Limb (tissue), 2 donors: Measurements from ENCODE around the gene TCF7L2.
A peak's percentile ranks its signal among the peaks of the same experiment; 100 is the strongest.

Source experiments
- DNase-seq, 2 donors: peaks; one replicate each; pipeline ENCODE4 v3.0.0-alpha.2; 2016; ENCODE audit errors: extremely low spot score in 2 of 2

The TCF7L2 gene

GRCh38 chr10:112949875-112950507, at the start of gene TCF7L2:
Gene TCF7L2 (plus strand): TSS chr10:112950247. CDS start chr10:112950757, 510 bp downstream.
- peak; percentile 97 to 98 for DNase-seq

GRCh38 chr10:112902730-112903129, 47.3 kb upstream of the TCF7L2 start:
- no peak for DNase-seq

- no peak for DNase-seq
Observed at GRCh38 chr10:112904000-112904399, 46.0 kb upstream of the TCF7L2 start.

- DNase-seq, result no peak
Observed at GRCh38 chr10:112906945-112907344, 43.1 kb upstream of the TCF7L2 start.

DNA sequence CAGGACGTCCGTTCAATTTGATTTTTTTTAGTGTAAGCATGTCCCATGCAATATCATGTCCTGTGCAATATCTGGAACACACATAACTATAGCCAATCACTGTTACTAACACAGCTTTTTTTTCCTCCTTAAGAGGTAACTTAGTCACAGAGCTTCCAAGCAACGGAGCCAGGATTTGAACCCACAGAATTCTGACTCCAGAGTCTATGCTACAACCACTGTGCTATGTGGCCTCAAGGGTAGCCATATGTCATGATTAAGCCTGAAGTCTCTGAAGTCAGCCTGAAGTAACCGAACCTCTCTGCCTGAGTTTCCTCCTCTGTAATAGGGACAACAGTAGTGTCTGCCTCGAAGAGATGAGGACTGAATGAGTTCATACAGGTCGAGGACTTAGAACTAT, 42.2 kb upstream of the TCF7L2 start:
- DNase-seq, result no peak

DNA sequence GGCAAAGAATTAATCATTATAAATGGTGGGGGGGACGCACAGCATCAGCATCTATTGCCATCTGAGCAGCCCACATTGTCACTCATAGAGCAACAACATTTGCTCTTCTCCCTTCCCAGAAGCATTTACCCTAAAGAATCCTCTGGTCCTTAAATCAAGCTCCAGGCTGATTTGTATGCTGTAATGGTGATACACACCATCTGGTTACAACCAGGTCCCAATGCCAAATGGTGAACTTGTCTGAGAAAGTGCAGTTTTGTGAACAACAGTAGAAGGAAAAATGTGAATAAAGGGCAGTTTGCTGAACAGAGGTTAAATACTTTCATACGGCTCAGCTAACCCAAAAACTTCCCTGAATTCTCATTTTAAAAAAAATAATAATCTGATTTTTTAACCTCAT, 38.8 kb upstream of the TCF7L2 start:
- no peak for DNase-seq

GRCh38 chr10:112912410-112912928, 37.6 kb upstream of the TCF7L2 start:
- DNase-seq, result no peak

- DNase-seq, result no peak
Observed at GRCh38 chr10:112913255-112913654, 36.8 kb upstream of the TCF7L2 start.

- no peak for DNase-seq
Observed at GRCh38 chr10:112913661-112914287, 36.3 kb upstream of the TCF7L2 start.

DNA sequence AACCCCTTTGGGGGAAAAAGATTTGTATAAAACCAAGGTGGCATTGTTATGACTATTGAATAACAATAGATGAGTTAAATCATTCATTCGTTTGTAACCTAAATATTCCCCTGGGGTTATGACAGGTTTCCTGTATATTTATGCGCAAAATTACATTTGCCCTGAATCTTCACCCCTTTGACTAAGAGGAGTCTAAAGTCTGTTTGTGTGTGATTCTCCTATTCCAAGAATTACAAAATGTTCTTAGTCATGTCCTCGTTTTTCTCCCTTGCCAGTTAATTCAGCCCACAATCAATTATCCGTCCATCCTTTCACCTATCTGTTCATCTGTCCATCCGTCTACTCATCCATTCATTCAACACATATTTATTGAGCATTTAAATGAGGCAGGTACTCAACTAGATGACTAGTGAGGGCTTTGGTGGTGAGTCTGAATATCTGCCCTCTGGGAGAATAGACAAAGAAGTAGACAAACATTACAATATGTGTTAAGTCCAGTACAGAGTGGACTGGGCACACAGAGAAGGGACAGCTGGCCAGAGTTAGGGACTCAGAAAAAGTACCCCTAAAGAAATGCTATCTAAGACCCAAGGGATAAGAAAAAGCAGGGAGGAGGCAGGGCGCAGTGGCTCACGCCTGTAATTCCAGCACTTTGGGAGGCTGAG, 35.6 kb upstream of the TCF7L2 start:
- DNase-seq, result no peak

DNA sequence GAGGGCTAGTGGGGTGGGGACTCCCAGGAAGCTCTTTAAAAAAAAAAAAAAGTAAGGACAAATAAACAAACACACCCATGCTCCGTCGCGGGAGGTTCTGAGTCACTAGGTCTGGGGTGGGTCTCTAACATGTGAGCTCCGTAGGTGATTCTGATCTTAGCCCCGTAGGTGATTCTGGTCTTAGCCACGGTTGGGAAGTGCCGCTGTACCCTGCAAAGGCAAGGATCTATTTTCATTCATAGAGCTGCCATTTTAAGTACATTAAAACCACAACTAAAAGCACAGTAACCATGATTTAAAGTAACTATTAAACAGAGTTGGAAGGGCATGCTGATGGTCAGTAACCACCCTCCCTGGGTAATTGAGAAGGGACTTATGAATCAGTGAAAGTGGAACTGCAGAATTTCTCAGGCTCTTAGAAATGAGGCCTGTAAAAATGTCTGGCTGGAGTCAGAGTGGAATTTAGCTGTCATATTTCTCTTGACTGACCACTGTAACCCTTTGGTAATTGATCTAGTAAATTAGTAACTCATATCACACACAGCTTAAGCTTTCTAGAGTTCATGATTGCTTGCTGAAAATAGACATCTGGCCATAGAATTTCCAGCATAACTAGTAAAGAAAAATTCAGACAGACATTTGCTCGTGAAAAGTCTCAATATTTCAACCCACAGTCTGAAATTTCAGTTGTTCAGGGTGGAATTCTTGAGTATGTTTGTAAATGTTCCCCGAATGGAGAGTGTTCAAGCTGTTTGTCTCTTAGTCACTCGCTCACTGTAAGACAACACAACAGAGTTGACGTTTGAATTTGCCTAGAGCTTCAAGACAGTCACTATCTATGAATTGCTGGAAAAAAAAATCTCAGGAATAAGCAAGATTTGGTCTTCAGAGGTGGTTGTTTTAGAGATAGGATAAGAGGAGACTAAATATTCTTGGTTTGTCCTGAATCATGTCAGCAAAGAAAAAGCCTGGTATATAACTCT, 34.2 kb upstream of the TCF7L2 start:
- DNase-seq, result no peak

DNA sequence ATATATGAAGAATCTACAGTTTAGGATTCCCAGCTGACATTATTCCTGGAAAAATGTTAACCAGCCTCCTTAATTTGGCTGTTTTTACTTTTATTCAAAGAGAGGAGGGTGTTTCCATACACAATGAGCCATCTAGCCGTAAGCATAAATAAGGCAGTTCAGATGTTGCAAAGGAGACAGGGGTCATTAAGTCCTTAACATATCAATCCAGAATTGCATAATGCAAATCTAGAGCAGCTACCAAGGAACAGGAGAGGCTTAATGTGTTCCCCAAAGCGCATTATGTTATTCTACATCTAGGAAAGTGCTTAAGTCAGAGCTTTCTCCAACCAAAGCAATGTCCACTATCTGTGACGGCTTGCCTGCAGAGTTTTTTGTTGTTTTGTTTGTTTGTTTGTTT, 32.4 kb upstream of the TCF7L2 start:
- no peak for DNase-seq

DNA sequence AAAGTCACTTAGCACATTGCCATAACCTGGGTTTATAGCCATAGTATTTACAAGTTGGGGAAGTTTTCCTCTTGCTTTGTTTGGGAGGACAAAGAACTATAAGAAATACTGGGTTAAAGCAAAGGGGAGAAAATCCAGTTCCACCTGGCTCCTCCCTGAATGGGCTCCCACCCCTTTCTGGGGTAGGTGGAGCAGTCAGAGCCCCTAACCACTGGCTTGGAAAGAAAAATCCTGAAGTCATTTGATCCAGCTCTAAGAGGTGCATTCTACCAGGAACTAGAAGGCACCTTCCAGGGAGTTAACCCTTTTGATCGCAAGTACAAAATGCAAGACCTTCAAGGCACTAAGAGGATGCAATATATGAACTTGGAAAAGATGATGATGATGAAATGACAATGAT, 31.3 kb upstream of the TCF7L2 start:
- DNase-seq, result no peak

DNA sequence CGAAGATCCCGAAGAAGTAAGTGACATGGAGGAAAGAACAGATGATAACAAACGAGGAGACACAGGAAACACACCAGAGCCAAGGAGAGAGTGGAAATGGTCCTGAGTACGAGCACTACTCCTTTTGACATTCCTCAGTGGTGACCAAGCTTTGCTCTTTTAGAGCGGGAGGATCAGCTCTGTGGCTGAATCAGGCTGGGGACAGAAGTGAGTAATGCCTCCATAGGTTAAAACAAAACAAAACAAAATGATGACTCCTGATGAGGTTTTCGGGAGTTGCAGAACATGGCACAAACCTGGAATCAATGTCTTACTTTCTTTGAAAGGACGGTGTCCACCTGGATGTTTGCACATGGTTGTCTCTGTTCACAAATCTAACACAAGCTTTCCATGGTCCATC, 30.3 kb upstream of the TCF7L2 start:
- no peak for DNase-seq

- no peak for DNase-seq
Observed at GRCh38 chr10:112926906-112927688, 22.9 kb upstream of the TCF7L2 start.

DNA sequence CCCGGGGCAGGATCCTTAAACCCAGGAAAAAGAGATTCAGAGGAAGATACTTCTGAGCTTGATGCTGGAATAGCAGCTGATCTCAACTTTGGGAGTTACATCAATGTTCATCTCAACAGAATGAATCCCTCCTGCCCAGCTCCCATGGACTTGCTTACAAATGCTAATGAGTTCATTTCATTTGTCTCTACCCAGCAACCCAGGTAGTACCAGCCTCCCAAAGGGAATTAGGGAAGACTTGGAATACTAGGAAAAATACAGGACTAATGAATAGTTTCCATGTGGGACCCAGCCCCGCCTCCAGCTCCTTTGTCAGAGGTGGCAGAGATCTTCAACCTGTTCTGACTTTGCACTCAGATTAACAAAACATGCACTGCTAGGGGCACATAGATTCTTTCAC, 22.1 kb upstream of the TCF7L2 start:
- no peak for DNase-seq

DNA sequence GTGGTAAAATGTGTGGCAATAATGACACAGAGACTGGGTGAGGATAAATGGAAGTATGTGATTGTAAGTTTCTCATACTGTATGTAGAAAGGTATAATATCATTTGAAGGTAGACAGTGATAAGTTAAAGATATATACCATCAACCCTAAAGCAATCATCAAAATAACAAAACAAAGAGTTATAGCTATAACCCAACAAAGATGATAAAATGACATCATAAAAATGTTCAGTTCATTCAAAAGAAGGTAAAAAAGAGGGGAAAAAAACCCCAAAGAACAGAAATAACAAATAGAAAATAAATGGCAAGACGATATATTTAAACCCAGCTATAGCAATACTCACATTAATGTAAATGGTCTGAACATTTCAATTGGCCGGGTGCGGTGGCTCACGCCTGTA, 17.4 kb upstream of the TCF7L2 start:
- no peak for DNase-seq

DNA sequence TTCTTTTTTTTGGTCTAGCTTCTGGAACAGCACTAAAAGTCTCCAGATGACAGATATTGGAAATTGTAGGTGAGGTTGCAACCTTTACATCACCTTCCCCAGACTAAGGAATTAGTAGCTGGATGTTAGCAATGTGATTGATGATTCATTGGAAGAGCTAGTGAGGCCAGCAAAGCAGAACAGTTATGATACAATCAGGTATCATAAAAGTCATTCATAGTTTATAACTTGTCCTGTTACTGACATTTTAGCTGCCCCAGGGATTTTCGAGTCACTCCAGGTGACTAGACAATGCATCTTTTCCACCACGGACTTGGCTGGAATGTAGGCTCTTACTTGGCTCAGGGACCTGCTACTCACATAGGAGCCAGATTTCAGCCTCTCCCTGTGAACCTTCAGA, 15.9 kb upstream of the TCF7L2 start:
- no peak for DNase-seq

DNA sequence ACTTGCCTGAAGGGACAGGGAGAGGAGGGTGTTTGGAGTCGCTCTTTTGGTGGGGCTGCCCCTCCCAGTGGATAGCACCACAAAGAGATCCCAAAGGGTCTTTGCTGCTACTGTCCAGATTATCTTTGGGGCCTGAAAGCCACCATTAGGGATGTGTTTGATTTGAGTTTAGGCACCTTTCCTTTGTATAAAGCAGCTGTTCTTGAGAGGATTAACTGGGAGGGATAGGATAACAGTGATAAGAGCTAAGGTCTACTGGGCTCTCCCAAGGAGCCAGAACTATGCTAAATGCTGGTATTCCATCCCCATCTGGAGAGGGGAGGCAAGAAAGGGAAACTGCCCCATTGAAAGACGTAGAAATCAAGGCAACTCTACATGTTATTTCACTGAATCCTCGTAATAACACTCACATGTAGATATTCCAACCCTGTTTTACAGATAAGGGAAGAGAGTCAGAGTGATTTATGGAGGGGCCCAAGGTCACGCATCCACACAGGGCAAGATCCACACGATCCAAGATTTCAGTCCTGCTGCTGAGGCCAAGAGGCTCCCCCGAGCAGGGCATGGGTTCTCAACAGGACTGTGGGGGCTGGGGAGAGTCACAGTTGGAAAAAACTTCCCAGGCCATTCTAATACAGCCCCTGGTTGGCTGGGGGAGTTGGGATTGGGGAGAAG, 11.1 kb upstream of the TCF7L2 start:
- no peak for DNase-seq

- no peak for DNase-seq
Observed at GRCh38 chr10:112945811-112946210, 4.2 kb upstream of the TCF7L2 start.
